Neural cell (in vitro differentiated cells): ENCODE measurements around the gene ARHGAP30. TPM values are rescaled to one million over a fixed set of nuclear protein-coding genes. Genes with fewer than 3 reads are reported as not detected.
"Not testable (repeated sequence)": the region's sequence is repeated elsewhere in the genome, so short reads cannot be mapped to it uniquely, and the experiment has no call there.

Source experiments
- H2AFZ ChIP-seq: fragments of 200-600, 300-800 bp; sonication (generic), shearing (Covaris generic); 2 replicates; pipeline ENCODE4 v1.6.0; 2014; ENCODE audit warnings: low read depth, mild to moderate bottlenecking, antibody characterized with exemption, low read length, moderate library complexity
- H3F3A ChIP-seq: fragments of 200-600 bp; shearing (Covaris generic); 2 replicates; pipeline ENCODE4 v1.6.1; 2016; ENCODE audit warnings: mild to moderate bottlenecking, moderate library complexity, mixed read lengths, antibody characterized with exemption, low read length; ENCODE audit not compliant: insufficient read depth, poor library complexity, severe bottlenecking
- H3K27ac ChIP-seq: fragments of 200-600, 300-800 bp; sonication (generic), shearing (Covaris generic); 2 replicates; pipeline ENCODE4 v1.5.1; 2014; ENCODE audit warnings: mild to moderate bottlenecking, low read length, moderate library complexity
- H3K27me3 ChIP-seq: fragments of 300-800, 200-600 bp; sonication (generic), shearing (Covaris generic); 2 replicates; pipeline ENCODE4 v1.6.0; 2014; ENCODE audit warnings: mild to moderate bottlenecking, low read depth, low read length, moderate library complexity; ENCODE audit not compliant: insufficient read depth
- H3K36me3 ChIP-seq: fragments of 300-800, 200-600 bp; sonication (generic), shearing (Covaris generic); 2 replicates; pipeline ENCODE4 v1.5.1; 2014; ENCODE audit warnings: mild to moderate bottlenecking, antibody characterized with exemption, low read length, moderate library complexity; ENCODE audit not compliant: insufficient read depth
- H3K4me2 ChIP-seq: fragments of 300-800, 200-600 bp; sonication (generic), shearing (Covaris generic); 2 replicates; pipeline ENCODE4 v1.6.0; 2014; ENCODE audit warnings: mild to moderate bottlenecking, low read length
- H3K4me3 ChIP-seq: fragments of 300-800, 200-600 bp; sonication (generic), shearing (Covaris generic); 2 replicates; pipeline ENCODE4 v1.5.1; 2014; ENCODE audit warnings: mild to moderate bottlenecking, low read length, moderate library complexity
- H3K79me2 ChIP-seq: fragments of 200-600 bp; shearing (Covaris generic); replicated peaks from 2 replicates; pipeline ENCODE4 v1.6.0; 2014; ENCODE audit warnings: mild to moderate bottlenecking, low read length, moderate library complexity; ENCODE audit not compliant: insufficient read depth
- H3K9ac ChIP-seq: fragments of 300-800, 200-600 bp; sonication (generic), shearing (Covaris generic); 2 replicates; pipeline ENCODE4 v1.6.1; 2016; ENCODE audit warnings: mild to moderate bottlenecking, low read length, mixed read lengths
- H3K9me2 ChIP-seq: fragments of 200-600 bp; shearing (Covaris generic); 2 replicates; pipeline ENCODE4 v1.6.1; 2016; ENCODE audit warnings: mild to moderate bottlenecking, low read length, mixed read lengths; ENCODE audit not compliant: insufficient read depth
- H3K9me3 ChIP-seq: fragments of 200-600, 300-800 bp; sonication (generic), shearing (Covaris generic); 2 replicates; pipeline ENCODE4 v1.6.1; 2016; ENCODE audit warnings: mild to moderate bottlenecking, mixed run types, low read length, moderate library complexity, mixed read lengths
- H4K20me1 ChIP-seq: fragments of 200-600 bp; shearing (Covaris generic); 2 replicates; pipeline ENCODE4 v1.6.1; 2016; ENCODE audit warnings: mild to moderate bottlenecking, mixed run types; ENCODE audit not compliant: insufficient read depth
- EP300 ChIP-seq: fragments of 450-650 bp; conservative IDR thresholded peaks from 2 replicates; pipeline ENCODE4 v1.6.1; 2014; ENCODE audit warnings: antibody characterized with exemption, mild to moderate bottlenecking, moderate library complexity; ENCODE audit not compliant: poor library complexity, severe bottlenecking
- EZH2 ChIP-seq: fragments of 200-600, 300-800 bp; shearing (Covaris generic), sonication (generic); IDR thresholded peaks from 2 replicates; pipeline ENCODE4 v1.6.1; 2014; ENCODE audit warnings: antibody characterized with exemption, low read length, borderline replicate concordance, mild to moderate bottlenecking; ENCODE audit not compliant: insufficient read depth, poor library complexity, severe bottlenecking
- MXI1 ChIP-seq: fragments of 450-650 bp; conservative IDR thresholded peaks from 2 replicates; pipeline ENCODE4 v1.6.1; 2014; ENCODE audit warnings: antibody characterized with exemption, mild to moderate bottlenecking; ENCODE audit not compliant: poor library complexity, severe bottlenecking
- POLR2AphosphoS5 ChIP-seq: IDR thresholded peaks from 2 replicates; pipeline ENCODE4 v1.6.1; 2012
- RAD21 ChIP-seq: fragments of 450-650 bp; conservative IDR thresholded peaks from 2 replicates; pipeline ENCODE4 v1.6.1; 2014; ENCODE audit warnings: antibody characterized with exemption, mild to moderate bottlenecking, moderate library complexity
- SMC3 ChIP-seq: fragments of 450-650 bp; conservative IDR thresholded peaks from 2 replicates; pipeline ENCODE4 v1.6.1; 2014; ENCODE audit warnings: antibody characterized with exemption, mild to moderate bottlenecking, moderate library complexity; ENCODE audit not compliant: poor library complexity
- TAF1 ChIP-seq: IDR thresholded peaks from 2 replicates; pipeline ENCODE4 v1.6.1; 2012; ENCODE audit warnings: low read depth
- polyA plus RNA-seq: library from polyadenylated mRNA; depleted of rRNA; stranded (reverse); fragments of >200 nt; gene quantifications from 2 replicates; pipeline ENCODE4 v1.2.3, GENCODE V29; 2014
- TF ChIP-seq, protein P1 (sequence below): IDR thresholded peaks from 2 replicates; pipeline ENCODE4 v1.6.1; 2012; ENCODE audit warnings: borderline replicate concordance
- TF ChIP-seq, protein P2 (sequence below): fragments of 450-650 bp; IDR thresholded peaks from 2 replicates; pipeline ENCODE4 v1.5.1; 2014; ENCODE audit warnings: antibody characterized with exemption, mild to moderate bottlenecking, moderate library complexity; ENCODE audit not compliant: poor library complexity, severe bottlenecking

ARHGAP30 gene
- polyA plus RNA-seq, 1 donor from 2014 or later, result not detected

GRCh38 chr1:161063936-161064335 is 5.8 kb downstream of the ARHGAP30 start:
- not testable (repeated sequence) for H3K4me3 ChIP-seq, H3K4me2 ChIP-seq, H2AFZ ChIP-seq, H3K9ac ChIP-seq, H3K27ac ChIP-seq, H4K20me1 ChIP-seq, H3F3A ChIP-seq, H3K9me2 ChIP-seq, H3K36me3 ChIP-seq, H3K9me3 ChIP-seq, H3K27me3 ChIP-seq, H3K79me2 ChIP-seq

DNA sequence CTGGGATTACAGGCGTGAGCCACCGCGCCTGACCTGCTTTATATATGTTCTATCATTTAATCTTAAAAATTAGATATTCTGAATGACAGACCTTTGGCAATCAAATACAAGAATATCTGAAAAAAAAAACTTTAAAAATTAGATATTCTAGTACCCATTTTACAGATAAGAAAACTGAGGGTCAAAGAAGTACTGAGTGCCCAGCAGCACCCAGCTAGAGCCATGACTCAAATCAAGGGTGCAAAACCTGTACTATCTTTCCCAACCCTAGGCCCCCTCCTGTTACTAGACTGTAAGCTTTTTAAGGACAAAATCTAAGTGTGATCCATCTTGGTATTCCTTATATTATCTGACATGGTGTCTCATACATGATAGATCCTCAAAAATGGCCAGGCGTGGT is 8.3 kb downstream of the ARHGAP30 start:
- no peak overlapping the region for H3K27ac ChIP-seq
- H3K4me3 ChIP-seq, result no peak overlapping the region
- TF ChIP-seq EZH2, result no peak
- TF ChIP-seq TAF1, result no peak
- H3K9me2 ChIP-seq, result no peaks in the 10 kb centered on the region
- H3K4me2 ChIP-seq, result no peak overlapping the region
- H3K9me3 ChIP-seq, result no peaks in the 10 kb centered on the region
- no peak overlapping the region for H3K9ac ChIP-seq
- no peak overlapping the region for H2AFZ ChIP-seq
- no peaks in the 10 kb centered on the region for H3K79me2 ChIP-seq
- H3K27me3 ChIP-seq, result no peaks in the 10 kb centered on the region
- no peaks in the 10 kb centered on the region for H4K20me1 ChIP-seq
- H3K36me3 ChIP-seq, result no peaks in the 10 kb centered on the region
- H3F3A ChIP-seq, result no peaks in the 10 kb centered on the region

DNA sequence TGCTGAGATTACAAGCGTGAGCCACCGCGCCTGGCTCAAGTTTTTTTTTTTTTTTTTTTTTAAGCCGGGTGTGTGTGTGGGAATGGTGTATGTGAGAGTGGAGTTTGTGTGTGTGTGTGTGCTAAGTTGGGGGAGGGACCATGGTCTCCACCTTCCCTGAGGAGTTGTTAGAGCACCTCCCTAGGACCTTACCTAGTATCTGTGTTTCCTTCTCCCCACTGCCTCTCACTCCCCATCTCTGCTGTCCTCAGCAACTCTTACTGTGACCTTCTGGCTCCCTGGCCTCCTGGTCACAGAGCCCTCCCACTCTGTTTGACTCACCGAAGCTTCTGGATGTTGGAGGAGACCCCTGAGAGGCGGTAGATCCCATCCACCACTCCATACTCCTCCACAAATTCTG is 10.4 kb downstream of the ARHGAP30 start:
- no peaks in the 10 kb centered on the region for H3K27me3 ChIP-seq
- no peak overlapping the region for H3K9ac ChIP-seq
- H3K4me2 ChIP-seq, result no peak overlapping the region
- no peak overlapping the region for H3K27ac ChIP-seq
- H3K4me3 ChIP-seq, result no peak overlapping the region
- no peaks in the 10 kb centered on the region for H3K79me2 ChIP-seq
- no peaks in the 10 kb centered on the region for H3K36me3 ChIP-seq
- no peaks in the 10 kb centered on the region for H3F3A ChIP-seq
- no peak for TF ChIP-seq EZH2
- no peak for TF ChIP-seq SMC3
- no peak for TF ChIP-seq MXI1
- TF ChIP-seq, protein P1, sequence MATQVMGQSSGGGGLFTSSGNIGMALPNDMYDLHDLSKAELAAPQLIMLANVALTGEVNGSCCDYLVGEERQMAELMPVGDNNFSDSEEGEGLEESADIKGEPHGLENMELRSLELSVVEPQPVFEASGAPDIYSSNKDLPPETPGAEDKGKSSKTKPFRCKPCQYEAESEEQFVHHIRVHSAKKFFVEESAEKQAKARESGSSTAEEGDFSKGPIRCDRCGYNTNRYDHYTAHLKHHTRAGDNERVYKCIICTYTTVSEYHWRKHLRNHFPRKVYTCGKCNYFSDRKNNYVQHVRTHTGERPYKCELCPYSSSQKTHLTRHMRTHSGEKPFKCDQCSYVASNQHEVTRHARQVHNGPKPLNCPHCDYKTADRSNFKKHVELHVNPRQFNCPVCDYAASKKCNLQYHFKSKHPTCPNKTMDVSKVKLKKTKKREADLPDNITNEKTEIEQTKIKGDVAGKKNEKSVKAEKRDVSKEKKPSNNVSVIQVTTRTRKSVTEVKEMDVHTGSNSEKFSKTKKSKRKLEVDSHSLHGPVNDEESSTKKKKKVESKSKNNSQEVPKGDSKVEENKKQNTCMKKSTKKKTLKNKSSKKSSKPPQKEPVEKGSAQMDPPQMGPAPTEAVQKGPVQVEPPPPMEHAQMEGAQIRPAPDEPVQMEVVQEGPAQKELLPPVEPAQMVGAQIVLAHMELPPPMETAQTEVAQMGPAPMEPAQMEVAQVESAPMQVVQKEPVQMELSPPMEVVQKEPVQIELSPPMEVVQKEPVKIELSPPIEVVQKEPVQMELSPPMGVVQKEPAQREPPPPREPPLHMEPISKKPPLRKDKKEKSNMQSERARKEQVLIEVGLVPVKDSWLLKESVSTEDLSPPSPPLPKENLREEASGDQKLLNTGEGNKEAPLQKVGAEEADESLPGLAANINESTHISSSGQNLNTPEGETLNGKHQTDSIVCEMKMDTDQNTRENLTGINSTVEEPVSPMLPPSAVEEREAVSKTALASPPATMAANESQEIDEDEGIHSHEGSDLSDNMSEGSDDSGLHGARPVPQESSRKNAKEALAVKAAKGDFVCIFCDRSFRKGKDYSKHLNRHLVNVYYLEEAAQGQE, result no peak
- TF ChIP-seq EP300, result no peak
- no peak for TF ChIP-seq RAD21
- TF ChIP-seq, protein P2, sequence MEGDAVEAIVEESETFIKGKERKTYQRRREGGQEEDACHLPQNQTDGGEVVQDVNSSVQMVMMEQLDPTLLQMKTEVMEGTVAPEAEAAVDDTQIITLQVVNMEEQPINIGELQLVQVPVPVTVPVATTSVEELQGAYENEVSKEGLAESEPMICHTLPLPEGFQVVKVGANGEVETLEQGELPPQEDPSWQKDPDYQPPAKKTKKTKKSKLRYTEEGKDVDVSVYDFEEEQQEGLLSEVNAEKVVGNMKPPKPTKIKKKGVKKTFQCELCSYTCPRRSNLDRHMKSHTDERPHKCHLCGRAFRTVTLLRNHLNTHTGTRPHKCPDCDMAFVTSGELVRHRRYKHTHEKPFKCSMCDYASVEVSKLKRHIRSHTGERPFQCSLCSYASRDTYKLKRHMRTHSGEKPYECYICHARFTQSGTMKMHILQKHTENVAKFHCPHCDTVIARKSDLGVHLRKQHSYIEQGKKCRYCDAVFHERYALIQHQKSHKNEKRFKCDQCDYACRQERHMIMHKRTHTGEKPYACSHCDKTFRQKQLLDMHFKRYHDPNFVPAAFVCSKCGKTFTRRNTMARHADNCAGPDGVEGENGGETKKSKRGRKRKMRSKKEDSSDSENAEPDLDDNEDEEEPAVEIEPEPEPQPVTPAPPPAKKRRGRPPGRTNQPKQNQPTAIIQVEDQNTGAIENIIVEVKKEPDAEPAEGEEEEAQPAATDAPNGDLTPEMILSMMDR, result no peak
- no peak for TF ChIP-seq POLR2AphosphoS5
- no peak for TF ChIP-seq TAF1
- H3K9me2 ChIP-seq, result no peaks in the 10 kb centered on the region
- H3K9me3 ChIP-seq, result no peaks in the 10 kb centered on the region
- no peaks in the 10 kb centered on the region for H4K20me1 ChIP-seq
- no peak overlapping the region for H2AFZ ChIP-seq
